HG03175 (cell line): Measurements from ENCODE around the gene KLF3.
A peak's percentile ranks its signal among the peaks of the same experiment; 100 is the strongest.

Experiments
- ATAC-seq: cut with Tn5 transposase; IDR thresholded peaks from one replicate; pipeline ENCODE4 v1.9.1; 2021; ENCODE audit warnings: mild to moderate bottlenecking, moderate library complexity; ENCODE audit not compliant: unreplicated experiment

Gene KLF3

DNA sequence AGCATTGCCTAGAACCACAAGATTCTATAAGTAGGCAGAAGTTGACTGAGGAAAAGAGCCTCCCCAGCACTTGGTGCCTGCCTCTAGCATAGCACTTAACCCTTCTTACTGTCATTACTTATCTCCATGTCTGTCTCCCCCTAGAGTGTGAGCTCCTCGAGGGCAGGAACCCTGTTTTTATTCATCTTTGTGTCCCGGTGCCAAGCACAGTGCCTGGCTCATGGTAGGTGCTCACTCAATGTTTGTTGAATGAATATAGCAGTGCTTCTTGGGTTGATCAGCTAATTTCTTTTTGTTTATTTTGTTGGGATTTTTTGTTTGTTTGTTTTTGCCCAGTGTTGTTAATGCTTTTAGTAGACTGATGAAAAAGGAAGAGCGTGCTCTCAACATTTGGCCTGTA is 30.3 kb downstream of the KLF3 start:
- ATAC-seq, result no peak

DNA sequence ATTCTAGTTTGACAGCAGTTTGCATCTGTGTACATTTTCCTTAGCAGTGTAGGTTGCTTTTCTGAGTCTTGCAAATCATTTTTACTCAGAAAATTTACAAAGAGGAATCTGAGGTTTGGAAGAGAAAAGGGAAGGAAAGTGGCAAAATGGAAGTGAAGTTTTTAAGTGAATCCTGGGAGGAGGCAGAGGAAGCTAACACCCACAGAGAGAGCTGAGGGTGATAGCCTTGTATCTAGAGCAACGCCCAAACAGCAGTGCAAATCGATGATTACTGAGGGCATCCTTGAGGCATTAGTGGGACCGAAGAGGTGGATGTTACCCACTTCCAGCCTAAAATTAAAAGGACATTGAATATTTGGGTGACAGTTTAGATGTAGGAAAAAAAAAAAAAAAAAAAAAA is 31.8 kb downstream of the KLF3 start:
- ATAC-seq, result no peak

DNA sequence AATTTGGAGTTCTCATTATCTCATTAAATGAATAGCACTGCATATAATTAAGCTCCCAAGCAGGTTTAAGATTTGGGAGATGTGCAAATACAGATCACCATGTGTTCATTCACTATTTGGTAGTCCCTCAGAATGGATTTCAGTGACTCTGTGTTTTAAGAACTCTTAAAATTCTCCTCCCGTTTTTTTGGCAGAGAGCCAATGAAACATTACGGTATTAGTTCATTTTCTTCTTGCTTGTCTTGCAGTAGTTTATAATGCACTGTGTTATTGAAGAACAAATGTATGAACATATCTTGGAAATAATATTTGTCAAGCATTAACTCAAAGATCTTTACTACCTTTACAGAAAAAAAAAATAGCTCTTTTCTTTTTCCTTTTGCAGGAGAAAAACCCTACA is 32.7 kb downstream of the KLF3 start:
- no peak for ATAC-seq

DNA sequence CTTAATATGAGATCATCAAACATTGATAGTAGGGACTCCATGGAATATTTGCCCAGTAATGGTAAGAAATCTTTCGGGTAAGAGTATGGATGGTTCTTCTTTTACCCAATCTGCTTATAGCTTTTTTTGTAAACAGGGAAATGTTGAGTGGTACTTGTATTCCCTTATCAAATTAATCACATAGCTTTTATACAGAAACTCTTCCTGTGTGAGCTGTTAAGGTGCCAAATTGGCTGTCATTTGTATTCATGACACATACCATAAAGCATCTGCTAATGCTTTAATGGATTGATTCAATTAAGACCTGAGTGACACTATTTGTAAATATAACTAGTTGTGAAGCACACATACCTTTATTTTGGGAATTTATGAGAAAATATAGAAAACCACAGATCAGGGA is 34.2 kb downstream of the KLF3 start:
- no peak for ATAC-seq

DNA sequence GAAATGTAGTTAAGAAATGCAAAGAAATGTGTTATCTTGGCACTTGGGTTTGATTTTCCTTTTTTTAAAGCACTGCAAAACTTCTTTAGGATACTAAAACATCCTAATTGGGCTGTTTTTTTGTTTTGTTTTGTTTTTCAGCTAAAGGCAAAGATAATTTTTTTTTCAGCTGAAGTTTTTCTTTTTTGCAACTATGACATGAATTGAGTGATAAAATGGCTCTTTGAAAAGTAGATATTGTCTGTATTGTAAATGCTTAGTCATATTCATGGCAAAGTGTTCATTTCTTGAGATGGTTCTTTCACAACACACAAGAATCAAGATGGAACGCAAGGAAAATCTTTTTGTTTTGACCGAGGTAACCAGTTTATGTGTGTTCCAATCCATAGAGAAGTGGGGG is 35.1 kb downstream of the KLF3 start:
- no peak for ATAC-seq

DNA sequence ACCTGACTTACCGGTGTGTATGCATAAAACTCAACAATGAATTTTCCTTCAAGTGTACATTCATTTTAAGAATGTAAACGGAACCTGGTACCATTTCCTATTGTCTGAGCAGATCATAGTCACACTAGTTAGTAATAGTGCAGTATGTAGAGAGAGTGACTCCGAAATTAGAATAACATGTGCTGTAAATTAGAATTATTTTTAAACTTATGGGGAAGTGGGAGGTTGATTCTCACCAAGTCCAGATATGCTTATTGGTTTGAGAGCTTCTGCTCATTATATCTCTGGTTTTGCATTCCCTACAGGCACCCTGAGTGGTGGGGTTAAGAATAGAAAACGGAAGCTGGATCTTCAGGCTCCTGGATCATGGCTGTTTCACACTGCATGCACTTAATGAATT is 39.6 kb downstream of the KLF3 start:
- ATAC-seq, result no peak

DNA sequence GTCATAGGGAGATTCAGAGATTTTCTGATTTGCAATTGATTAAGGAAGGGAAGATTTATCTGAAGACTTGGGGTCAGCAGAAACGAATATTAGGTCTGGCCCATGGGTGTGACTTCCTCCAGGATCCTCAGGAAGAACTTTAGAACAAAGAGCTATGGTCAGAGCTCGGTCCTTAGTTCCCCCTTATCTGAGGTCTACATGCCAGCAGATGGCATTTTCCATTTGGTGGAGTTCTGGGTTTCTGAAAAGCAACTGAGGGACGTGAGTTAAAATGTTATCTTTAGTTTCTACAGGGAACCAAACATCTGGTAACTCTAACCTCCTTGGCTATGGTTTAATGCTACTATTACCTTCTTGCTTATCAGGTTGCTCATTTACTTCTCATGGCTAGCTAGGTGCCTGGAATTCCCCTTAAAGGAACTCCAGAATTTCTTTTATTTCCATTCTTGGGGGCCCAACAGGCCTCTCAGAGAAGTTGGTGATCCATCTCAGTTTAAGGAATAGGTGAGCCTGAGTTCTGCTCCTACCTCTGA is 40.7 kb downstream of the KLF3 start:
- no peak for ATAC-seq

DNA sequence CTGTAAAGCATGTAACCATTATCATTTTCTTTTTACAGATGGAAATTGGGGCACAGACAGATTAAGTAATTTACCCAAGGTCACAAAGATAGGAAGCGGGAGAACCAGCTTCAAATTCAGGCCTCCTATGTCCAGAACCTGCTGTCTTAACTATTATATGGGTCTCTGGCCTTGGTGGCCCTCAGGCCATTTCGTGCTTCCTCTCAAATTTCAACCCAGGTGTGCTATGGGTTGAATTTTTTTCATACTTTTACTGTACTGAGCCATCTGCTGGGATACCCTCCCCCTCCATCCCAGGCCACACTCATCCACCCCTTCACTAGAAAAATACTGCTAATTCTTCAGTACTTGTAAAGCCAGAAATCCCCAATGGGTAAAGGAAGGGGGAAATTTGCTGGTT is 42.3 kb downstream of the KLF3 start:
- no peak for ATAC-seq

DNA sequence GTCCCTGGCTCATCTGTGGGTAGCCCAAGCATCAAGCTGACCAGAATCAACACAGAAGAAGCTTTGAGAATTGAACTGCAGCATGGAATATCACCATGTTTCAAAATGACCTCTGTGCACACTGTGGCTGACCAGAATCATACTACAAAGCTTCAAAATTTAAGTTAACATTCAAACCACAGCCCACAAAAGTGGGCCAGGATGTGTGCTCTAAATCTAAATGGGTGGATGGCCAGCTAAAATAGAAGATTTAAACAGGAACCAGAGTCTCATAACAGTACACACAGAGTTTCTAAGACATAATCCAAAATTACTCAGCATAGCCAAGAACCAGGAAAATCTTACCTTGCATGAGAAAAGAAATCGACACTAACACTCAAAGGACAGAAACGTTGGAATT is 46.1 kb downstream of the KLF3 start:
- no peak for ATAC-seq

DNA sequence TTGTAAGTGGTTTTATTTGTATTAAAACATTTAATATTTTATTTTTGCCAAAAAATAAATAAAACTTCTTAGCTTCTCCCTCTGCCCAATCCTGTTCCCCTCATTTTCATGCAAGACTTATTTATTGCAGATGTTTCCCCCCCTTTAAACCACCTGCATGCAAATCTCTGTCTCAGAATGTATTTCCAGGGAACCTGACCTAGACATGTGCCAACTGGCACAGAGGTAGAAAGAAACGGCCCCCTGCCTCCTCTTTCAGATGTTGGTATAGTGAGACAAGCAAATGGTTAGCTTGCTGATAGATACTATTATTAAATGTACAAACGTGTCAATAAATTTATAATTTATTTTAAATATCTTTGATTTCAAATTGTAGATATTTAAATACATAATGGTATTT is 47.1 kb downstream of the KLF3 start:
- no peak for ATAC-seq

DNA sequence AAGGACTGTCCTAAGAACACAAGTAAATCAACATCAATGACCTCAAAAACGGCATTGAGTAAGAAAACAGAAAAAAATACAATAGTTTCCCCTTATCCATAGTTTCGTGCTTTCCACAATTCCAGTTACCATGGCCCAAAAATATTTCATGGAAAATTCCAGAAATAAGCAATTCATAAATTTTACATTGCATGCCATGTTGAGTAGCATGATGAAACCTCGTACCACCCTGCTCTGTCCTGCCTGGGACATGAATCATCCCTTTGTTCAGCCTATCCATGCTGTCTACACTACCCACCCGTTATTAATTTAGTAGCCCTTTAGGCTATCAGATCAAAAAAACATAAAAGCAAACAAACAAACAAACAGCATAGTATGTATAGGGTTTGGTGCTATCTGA is 51.1 kb downstream of the KLF3 start:
- ATAC-seq, result no peak

DNA sequence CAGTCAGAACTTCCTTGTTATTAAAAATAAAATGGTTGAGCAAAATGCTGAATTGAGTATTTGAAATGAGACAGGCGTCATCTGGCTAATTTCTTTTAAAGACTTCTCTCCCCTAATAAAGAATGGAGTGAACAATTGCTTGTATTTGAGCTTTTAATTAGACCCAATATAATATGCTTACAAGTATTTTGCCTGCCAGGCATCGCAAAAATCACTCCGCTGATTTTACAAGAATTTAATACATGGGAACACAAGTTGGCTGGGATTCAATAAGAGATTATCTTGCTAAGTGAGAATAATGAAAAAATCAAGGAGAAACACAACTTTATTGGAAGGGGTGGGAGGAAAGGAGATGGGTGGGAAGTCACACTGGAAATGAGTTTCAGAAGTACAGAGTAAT is 52.3 kb downstream of the KLF3 start:
- no peak for ATAC-seq

DNA sequence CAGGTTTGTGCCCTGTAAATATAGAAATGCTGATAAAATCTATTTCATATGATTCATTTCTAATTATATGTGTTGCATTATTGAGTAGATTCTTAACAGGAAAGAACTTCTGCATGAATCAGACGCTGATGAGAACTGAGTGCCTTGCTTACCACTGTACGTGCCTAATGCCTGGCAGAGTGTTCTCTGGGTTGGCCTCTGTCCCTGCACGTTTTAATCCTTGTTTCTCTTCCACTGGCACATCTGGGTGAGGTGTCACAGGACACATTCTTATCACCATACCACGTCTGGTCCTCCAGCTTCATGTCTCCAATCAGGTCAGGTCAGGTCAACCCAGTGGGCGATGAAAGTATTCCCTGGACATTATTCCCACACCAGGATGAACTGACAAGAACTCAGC is 53.6 kb downstream of the KLF3 start:
- no peak for ATAC-seq

DNA sequence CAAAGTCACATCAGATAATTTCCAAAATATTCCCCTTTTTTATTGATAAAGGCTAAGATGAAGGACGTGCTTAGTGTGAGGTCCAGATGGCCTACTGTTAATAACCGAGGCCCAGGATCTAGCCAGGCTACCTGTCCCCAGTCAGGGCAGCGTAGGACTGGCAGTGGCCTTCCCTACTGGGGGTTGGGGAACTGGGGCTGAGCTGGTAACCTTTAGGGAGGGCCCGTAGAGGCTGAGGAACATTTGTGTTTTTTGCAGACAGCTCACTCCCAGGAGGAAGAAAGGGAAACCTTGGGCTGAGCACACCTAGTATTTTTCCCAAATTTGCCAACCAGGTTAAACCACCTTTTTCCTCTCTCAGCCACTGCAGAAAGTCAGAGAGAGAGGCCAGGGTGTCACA is 59.1 kb downstream of the KLF3 start:
- ATAC-seq, result no peak

DNA sequence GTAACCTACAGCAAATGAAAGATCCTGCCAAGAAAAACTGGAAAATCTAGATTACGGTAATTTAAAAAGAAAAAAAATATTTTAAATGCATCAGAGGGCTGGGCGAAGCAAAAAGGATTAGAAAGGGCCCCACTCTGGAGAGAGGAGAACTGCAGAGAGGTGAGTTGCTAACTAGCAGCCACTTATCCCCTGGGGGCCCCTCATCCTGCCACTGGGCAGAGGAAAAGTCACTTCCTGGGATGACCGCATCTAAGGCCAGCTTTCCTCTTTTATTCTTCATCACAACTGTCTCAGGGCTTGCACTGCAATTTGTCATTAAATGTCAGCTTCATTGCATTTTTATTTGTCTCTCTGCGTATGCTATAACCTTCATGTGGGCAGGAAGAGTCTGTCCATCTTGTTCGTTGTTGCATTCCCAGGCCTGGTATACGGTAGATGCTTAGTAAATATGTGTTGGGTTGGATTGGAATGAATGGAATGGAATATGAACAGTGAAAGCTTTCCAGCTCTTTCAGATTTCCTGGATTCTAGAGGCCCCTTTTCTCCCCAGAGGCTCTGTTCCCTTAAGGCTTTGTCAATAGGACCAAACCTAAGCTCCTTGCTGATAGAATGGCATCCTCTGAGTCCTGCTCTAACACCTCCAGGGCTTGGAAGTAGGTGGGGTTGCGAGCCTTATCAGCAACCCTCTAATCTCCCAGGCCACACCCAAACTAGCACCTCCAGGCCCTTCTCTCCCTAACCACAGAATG is 59.9 kb downstream of the KLF3 start:
- ATAC-seq, result no peak

DNA sequence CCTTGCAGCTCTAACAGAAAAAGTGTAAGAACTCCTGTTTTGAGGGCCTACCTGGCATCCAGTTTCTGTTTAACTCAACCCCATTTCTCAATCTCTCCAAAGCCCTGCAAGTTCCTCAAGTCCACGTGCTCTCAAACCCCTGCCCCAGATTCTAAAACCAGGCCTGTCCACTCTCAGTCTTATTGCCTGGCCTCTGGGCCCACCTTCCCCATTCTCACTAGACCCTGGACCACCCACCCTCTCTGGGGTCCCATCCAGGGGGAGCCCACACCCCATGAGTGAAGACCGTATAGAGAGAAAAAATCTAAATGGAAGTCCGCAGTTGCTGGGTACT is 60.4 kb downstream of the KLF3 start:
- no peak for ATAC-seq

DNA sequence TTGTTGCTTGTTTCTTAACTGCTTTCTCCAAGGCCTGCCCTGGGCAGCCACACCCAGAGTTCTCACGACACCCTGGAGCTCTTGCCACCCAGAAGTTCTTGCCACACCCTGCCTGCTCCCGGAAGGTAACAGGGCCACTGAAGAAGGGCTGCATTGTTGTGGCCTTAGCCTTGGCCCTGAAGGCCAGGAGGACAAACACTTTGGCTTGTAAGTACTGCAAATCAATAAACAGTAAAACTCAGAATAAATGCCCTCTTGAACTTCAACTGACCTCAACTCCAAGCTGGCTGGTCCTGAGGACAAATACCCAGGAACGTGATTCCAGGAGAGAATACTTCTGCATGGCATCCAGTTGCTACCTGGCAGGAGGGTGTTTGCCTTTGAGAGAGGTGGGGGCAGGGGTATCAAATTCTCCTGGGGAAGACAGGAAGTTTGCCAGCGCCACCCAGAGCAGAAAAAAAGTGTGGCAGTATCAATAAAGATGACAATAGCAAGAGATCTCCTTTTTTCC is 64.7 kb downstream of the KLF3 start:
- ATAC-seq, result no peak

DNA sequence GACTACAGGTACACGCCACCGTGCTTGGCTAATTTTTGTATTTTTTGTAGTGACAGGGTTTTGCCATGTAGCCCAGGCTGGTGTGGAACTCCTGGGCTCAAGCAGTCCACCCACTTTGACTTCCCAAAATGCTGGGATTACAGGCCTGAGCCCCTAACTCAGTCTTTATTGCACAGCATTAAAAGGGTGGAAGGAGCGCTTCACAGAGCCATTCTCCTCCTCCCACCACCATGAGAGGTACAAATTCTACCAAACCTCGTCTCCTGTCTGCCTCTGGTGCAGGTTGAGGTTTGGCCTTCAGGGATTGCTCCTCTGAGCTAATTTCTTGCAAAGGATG is 66.5 kb downstream of the KLF3 start:
- ATAC-seq, result no peak

DNA sequence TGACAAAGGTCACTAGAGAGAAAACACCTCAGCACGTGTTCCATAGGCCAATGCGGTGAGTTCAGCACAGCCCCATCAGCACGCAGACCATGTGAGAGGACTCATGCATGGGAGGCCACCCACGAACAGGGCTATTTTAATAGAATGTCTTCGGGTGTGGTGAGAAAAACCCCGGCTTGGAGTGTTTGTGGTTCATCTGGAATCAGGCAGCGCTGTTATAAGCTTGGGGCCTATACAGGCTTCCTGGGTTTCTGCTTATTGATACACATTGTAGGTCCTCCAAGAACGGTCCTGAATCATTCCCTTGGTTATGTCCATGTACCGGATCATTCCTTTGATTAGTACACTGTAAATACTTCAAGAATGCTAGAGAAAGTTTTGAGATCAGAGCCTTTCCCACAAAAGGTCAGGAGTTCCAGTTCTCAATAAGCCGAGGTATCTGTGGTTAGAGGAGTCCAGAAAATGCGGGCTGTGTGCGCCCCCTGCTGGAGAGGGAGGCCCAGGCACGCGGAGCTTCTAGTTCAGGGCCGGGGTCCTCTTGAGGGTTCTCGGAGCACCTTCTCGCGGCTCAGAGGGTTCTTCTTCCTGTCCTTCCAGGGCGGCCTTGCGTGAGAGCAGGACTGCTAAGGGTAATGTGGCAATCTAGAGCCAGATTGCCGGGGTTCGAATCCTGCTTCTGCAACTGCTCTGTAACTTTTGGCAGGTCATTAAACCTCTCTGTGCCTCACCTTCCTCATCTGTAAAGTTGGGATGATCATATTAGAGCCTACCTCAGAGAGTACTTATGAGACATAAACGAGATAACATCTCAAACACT is 67.0 kb downstream of the KLF3 start:
- ATAC-seq, result peak; percentile 94

DNA sequence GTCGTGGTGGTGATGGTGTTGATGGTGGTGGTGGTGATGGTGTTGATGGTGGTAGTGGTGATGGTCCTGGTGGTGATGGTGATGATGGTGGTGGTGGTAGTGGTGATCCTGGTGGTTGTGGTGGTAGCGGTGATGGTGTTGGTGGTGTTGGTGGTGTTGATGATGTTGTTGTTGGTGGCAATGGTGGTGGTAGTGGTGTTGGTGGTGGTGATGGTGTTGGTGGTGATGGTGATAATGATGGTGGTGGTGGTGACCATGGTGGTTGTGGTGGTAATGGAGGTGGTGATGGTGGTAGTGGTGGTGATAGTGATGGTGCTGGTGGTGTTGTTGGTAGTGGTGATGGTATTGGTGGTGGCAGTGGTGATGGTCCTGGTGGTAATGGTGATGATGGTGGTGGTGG is 69.7 kb downstream of the KLF3 start:
- ATAC-seq, result no peak

DNA sequence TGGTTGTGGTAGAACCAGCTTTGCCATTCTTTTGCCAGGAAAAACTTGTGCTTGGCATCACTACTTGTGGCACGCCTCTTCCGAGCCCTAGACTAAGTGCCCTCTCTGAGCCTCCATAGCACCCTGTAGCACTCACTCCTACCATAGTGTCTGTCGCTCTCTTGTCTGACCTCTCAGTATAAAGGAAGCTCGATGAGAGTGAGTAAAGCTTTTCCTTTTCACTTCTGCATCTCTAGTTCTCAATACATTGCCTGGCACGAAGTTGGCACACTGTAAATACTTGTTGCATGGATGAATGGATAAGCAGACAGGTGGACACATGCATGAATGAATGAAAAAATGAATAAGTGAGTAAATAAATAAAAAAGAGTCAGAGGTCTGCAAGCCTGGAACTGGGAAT is 70.4 kb downstream of the KLF3 start:
- ATAC-seq, result no peak

DNA sequence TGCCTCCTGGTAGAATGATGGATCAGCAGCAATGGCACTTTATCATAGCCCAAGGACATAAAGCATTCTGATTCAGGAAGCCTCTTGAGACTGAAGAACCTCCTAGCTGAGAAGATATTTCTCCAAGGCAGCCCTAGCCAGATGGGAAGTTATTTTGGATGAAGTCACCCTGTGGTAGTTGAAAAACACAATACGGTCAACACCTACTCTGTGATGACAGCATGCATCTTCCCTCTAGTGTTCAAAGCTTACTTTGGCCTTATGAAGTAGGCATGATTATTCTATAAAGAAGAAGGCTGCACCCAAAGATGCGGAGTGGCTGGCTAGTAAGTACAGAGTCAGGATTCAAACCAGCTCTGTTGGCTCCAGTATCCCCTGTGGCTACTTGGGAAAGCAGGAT is 70.9 kb downstream of the KLF3 start:
- no peak for ATAC-seq
